IgD-negative memory B cell (primary cell): ENCODE results near the gene WHRN. TPM values are rescaled to one million over a fixed set of nuclear protein-coding genes. Genes with fewer than 3 reads are reported as not detected.

ENCODE experiments used
- H3K27ac Mint-ChIP-seq, 3 donors: one replicate each; pipeline ENCODE4 v1.8.0; 2020 to 2022; ENCODE audit warnings: mild to moderate bottlenecking in 3 of 3, mixed read lengths in 3 of 3, moderate library complexity in 1 of 3
- H3K27me3 Mint-ChIP-seq: one replicate; pipeline ENCODE4 v1.8.0; 2021; ENCODE audit warnings: mixed read lengths
- H3K36me3 Mint-ChIP-seq: one replicate; pipeline ENCODE4 v1.8.0; 2020; ENCODE audit warnings: mild to moderate bottlenecking, mixed read lengths
- H3K4me1 Mint-ChIP-seq, 3 donors: one replicate each; pipeline ENCODE4 v1.8.0; 2020 to 2022; ENCODE audit warnings: mixed read lengths in 3 of 3, mild to moderate bottlenecking in 1 of 3
- H3K4me3 Mint-ChIP-seq, 4 donors: one replicate each; pipeline ENCODE4 v1.8.0; 2020 to 2022; ENCODE audit warnings: mild to moderate bottlenecking in 4 of 4, mixed read lengths in 4 of 4, moderate library complexity in 3 of 4
- H3K9me3 Mint-ChIP-seq, 3 donors: one replicate each; pipeline ENCODE4 v1.8.0; 2020 to 2021; ENCODE audit warnings: mixed read lengths in 3 of 3, mild to moderate bottlenecking in 1 of 3
- polyA plus RNA-seq: library from polyadenylated mRNA; unstranded; fragments of 300-500 nt; fragmentation: Illumina TruSeq; gene quantifications from one replicate; pipeline ENCODE4 v1.2.3, GENCODE V29; 2021

The WHRN gene
- polyA plus RNA-seq, 1 donor from 2014 or later, result 0.89 TPM

- Mint-ChIP-seq H3K27ac (peak overlapping the region in 2 of 3 donors; percentile 48 to 63), H3K27me3 (no peaks in the 10 kb centered on the region), H3K36me3 (no peaks in the 10 kb centered on the region), H3K9me3 (peaks cover 0 to 11% (median 3%) of the 10 kb centered on the region in 3 donors), H3K4me3 (no peak overlapping the region), H3K4me1 (peaks cover 26 to 35% (median 33%) of the 10 kb centered on the region in 3 donors)
These were observed 58.4 kb downstream of the WHRN start for GRCh38 chr9:114446672-114447450.

GRCh38 chr9:114446036-114446435 is 59.2 kb downstream of the WHRN start:
- peaks cover 0 to 11% (median 3%) of the 10 kb centered on the region in 3 donors for H3K9me3 Mint-ChIP-seq
- H3K4me3 Mint-ChIP-seq, result no peak overlapping the region
- no peaks in the 10 kb centered on the region for H3K27me3 Mint-ChIP-seq
- no peaks in the 10 kb centered on the region for H3K36me3 Mint-ChIP-seq
- H3K27ac Mint-ChIP-seq, result peak overlapping the region in 1 of 3 donors; percentile 17
- H3K4me1 Mint-ChIP-seq, result peaks cover 19 to 28% (median 25%) of the 10 kb centered on the region in 3 donors

DNA sequence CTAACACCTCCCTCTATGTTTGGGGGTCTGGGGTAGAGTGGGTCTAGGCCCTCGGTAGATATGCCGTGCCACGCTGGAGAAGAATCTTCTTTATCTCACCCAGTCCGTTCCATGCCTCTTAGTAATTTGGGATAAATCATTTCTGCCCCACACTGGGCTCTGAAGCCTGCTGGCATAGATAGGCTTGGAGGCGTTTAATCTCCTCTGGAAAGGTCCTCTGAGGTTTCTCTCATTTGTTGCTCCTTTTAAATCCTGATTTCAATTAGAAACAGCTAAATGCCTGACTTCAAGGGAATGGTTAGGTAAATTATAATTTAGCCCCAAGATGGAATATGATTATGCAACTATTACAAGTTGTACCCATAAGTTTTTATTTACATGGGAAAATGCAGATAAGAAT is 59.7 kb downstream of the WHRN start:
- H3K4me3 Mint-ChIP-seq, result no peak overlapping the region
- H3K9me3 Mint-ChIP-seq, result peaks cover 0 to 11% (median 3%) of the 10 kb centered on the region in 3 donors
- peak overlapping the region in 1 of 3 donors; percentile 17 for H3K27ac Mint-ChIP-seq
- H3K4me1 Mint-ChIP-seq, result peaks cover 15 to 24% (median 21%) of the 10 kb centered on the region in 3 donors
- H3K27me3 Mint-ChIP-seq, result no peaks in the 10 kb centered on the region
- H3K36me3 Mint-ChIP-seq, result no peaks in the 10 kb centered on the region

- Mint-ChIP-seq H3K9me3 (peaks cover 0 to 11% (median 3%) of the 10 kb centered on the region in 3 donors), H3K36me3 (no peaks in the 10 kb centered on the region), H3K27me3 (no peaks in the 10 kb centered on the region), H3K4me3 (no peak overlapping the region), H3K27ac (no peak overlapping the region), H3K4me1 (peaks cover 0 to 4% (median 2%) of the 10 kb centered on the region in 3 donors)
These were observed 63.3 kb downstream of the WHRN start for GRCh38 chr9:114442022-114442421.

- peak overlapping the region in 1 of 4 donors; percentile 58 for H3K4me3 Mint-ChIP-seq
- H3K27ac Mint-ChIP-seq, result peak overlapping the region in 1 of 3 donors; percentile 65
- no peaks in the 10 kb centered on the region for H3K27me3 Mint-ChIP-seq
- H3K4me1 Mint-ChIP-seq, result peaks cover 0 to 1% (median 0%) of the 10 kb centered on the region in 3 donors
- no peaks in the 10 kb centered on the region for H3K9me3 Mint-ChIP-seq
- H3K36me3 Mint-ChIP-seq, result no peaks in the 10 kb centered on the region
These were observed 67.8 kb downstream of the WHRN start for GRCh38 chr9:114437401-114437893.

GRCh38 chr9:114434878-114435311 is 70.4 kb downstream of the WHRN start:
- no peak overlapping the region for H3K27ac Mint-ChIP-seq
- no peaks in the 10 kb centered on the region for H3K27me3 Mint-ChIP-seq
- peaks cover 1% of the 10 kb centered on the region for H3K36me3 Mint-ChIP-seq
- no peaks in the 10 kb centered on the region for H3K9me3 Mint-ChIP-seq
- no peak overlapping the region for H3K4me3 Mint-ChIP-seq
- peaks cover 0 to 3% (median 0%) of the 10 kb centered on the region in 3 donors for H3K4me1 Mint-ChIP-seq

GRCh38 chr9:114433720-114434255 is 71.5 kb downstream of the WHRN start:
- H3K9me3 Mint-ChIP-seq, result no peaks in the 10 kb centered on the region
- no peak overlapping the region for H3K27ac Mint-ChIP-seq
- H3K36me3 Mint-ChIP-seq, result peaks cover 1% of the 10 kb centered on the region
- H3K4me1 Mint-ChIP-seq, result peaks cover 0 to 3% (median 0%) of the 10 kb centered on the region in 3 donors
- H3K4me3 Mint-ChIP-seq, result no peak overlapping the region
- H3K27me3 Mint-ChIP-seq, result no peaks in the 10 kb centered on the region

- Mint-ChIP-seq H3K27me3 (no peaks in the 10 kb centered on the region), H3K27ac (peak overlapping the region in 1 of 3 donors; percentile 63), H3K36me3 (peaks cover 1% of the 10 kb centered on the region), H3K9me3 (no peaks in the 10 kb centered on the region), H3K4me3 (no peak overlapping the region), H3K4me1 (peaks cover 0 to 3% (median 0%) of the 10 kb centered on the region in 3 donors)
These were observed 72.2 kb downstream of the WHRN start for GRCh38 chr9:114433086-114433485.

DNA sequence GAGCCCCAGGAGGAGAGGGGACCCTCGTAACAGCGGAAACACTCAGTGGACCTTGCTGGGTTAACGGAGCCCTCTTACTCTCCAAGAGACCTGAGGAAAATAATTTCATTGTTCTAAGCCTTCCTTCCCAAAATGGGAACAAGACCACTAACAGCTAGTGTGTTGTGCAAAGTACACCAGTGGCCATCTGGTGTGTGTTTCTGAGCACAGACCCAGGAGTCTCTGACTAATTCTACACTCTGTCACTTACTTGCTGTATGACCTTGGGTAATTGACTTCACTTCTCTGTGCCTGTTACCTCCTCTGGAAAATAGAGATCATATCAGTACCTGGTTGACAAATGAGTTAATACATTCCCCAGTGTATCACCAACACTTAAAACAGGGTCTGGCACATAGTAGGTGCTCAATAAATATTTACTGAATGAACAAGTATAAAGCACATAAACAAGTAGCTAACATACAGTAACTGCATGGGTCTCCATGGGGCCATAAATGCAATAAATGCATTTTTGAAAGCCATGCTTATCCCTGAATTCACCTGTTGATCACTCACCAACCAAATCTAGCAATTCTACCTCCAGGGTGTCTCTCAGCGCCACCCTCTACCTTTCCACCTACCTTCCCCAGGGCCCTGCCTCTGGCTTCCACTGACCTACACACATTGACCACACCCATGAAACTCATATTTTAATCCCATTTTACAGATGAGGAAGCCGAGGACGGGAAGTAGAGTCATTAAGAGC is 72.8 kb downstream of the WHRN start:
- H3K4me1 Mint-ChIP-seq, result peaks cover 0 to 3% (median 0%) of the 10 kb centered on the region in 3 donors
- H3K4me3 Mint-ChIP-seq, result peak overlapping the region in 1 of 4 donors; percentile 35
- peaks cover 1% of the 10 kb centered on the region for H3K36me3 Mint-ChIP-seq
- peak overlapping the region in 1 of 3 donors; percentile 63 for H3K27ac Mint-ChIP-seq
- no peaks in the 10 kb centered on the region for H3K9me3 Mint-ChIP-seq
- H3K27me3 Mint-ChIP-seq, result no peaks in the 10 kb centered on the region

DNA sequence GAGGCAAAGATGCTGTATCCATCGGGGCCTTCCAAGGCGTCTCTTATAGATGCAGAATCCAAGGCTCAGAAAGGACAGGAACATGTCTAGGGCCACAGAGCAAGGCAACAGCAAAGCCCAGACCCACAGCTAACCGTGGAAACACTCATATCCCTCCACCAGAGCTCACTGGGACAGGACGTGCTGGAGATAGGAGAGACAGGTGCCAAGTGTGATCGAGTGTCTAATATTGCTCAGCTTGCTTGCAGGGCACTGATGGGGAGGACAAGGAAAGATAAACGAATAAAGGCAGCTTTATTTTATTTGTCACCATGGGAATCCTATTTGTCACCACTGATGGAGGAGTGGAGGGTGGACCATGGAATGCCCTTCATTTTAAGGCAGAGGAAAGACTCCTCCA is 73.5 kb downstream of the WHRN start:
- no peaks in the 10 kb centered on the region for H3K9me3 Mint-ChIP-seq
- peaks cover 0 to 3% (median 0%) of the 10 kb centered on the region in 3 donors for H3K4me1 Mint-ChIP-seq
- no peaks in the 10 kb centered on the region for H3K27me3 Mint-ChIP-seq
- peak overlapping the region in 1 of 3 donors; percentile 14 for H3K27ac Mint-ChIP-seq
- peaks cover 1% of the 10 kb centered on the region for H3K36me3 Mint-ChIP-seq
- H3K4me3 Mint-ChIP-seq, result no peak overlapping the region

DNA sequence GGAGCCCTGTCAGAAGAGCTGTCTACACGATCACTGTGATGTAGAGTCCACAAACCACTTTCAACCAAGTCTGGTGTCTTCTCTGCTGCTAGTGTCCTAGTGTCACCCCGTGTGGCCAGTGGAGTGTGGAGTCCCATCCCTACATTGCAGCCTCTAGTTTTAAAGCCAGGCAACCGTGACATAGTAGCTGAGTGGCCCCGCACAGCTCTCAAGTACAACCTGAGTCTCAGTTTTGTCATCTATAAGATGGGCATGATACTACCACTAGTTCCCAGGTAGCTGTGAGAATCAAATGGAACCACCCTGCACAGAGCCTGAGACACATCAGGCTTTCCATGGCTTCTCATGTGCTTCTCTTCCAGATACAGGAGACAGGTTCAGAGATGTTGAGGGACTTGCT is 74.3 kb downstream of the WHRN start:
- Mint-ChIP-seq H3K36me3 (peaks cover 1% of the 10 kb centered on the region), H3K27me3 (no peaks in the 10 kb centered on the region), H3K9me3 (no peaks in the 10 kb centered on the region), H3K4me3 (no peak overlapping the region), H3K4me1 (peaks cover 0 to 3% (median 0%) of the 10 kb centered on the region in 3 donors), H3K27ac (no peak overlapping the region)

DNA sequence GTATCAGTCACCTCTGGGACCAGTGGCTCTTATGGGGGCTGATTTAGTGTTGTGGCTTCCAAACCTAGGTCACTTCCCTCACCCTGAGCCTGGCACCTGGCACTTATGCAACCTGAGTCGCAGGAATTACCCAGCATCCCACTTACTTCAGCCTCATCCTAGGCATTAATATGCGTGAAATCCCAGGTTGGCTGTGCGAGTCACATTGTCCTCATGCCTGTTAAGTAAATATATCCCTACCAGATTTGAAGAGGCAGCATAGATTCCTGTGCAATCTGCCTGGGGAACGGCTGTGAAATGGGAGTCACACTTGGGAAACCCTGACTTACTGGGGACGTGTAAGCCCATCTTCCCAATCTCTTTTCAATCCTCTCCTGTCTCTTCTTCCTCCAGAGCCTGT is 74.8 kb downstream of the WHRN start:
- Mint-ChIP-seq H3K27me3 (no peaks in the 10 kb centered on the region), H3K36me3 (peaks cover 4% of the 10 kb centered on the region), H3K4me1 (peaks cover 0 to 3% (median 0%) of the 10 kb centered on the region in 3 donors), H3K4me3 (no peak overlapping the region), H3K9me3 (no peaks in the 10 kb centered on the region), H3K27ac (no peak overlapping the region)

GRCh38 chr9:114429488-114429887 is 75.8 kb downstream of the WHRN start:
- Mint-ChIP-seq H3K27me3 (no peaks in the 10 kb centered on the region), H3K9me3 (no peaks in the 10 kb centered on the region), H3K4me3 (no peak overlapping the region), H3K4me1 (peaks cover 0 to 3% (median 0%) of the 10 kb centered on the region in 3 donors), H3K27ac (peak overlapping the region in 1 of 3 donors; percentile 1), H3K36me3 (peaks cover 4% of the 10 kb centered on the region)

GRCh38 chr9:114428466-114428865 is 76.8 kb downstream of the WHRN start:
- Mint-ChIP-seq H3K9me3 (no peaks in the 10 kb centered on the region), H3K4me1 (peaks cover 0 to 3% (median 0%) of the 10 kb centered on the region in 3 donors), H3K27ac (peak overlapping the region in 1 of 3 donors; percentile 7)

DNA sequence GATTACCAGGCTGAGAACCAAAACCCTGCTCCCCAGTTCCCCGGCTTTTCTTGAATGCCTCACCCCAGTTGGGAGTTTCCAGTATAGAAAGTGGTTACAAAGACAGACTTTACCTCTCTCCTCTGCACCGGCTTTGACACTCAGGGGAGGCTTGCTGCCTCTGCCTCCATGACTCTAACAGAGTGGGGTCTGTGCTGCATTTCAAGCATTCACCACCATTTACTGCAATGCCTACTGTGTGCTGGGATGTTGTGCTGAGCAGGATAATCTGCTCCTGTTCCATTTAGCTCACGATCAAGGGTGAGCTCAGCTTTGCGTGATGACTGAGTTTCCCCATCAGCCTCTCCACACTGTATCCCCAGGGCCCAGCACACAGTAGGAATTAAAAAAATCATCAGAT is 77.6 kb downstream of the WHRN start:
- no peak overlapping the region for H3K4me3 Mint-ChIP-seq
- peaks cover 0 to 2% (median 0%) of the 10 kb centered on the region in 3 donors for H3K4me1 Mint-ChIP-seq
- H3K9me3 Mint-ChIP-seq, result no peaks in the 10 kb centered on the region
- H3K27ac Mint-ChIP-seq, result no peak overlapping the region
- H3K36me3 Mint-ChIP-seq, result peaks cover 7% of the 10 kb centered on the region
- no peaks in the 10 kb centered on the region for H3K27me3 Mint-ChIP-seq

More at GRCh38 chr9:114428466-114428865, 76.8 kb downstream of the WHRN start:
- H3K27me3 Mint-ChIP-seq, result no peaks in the 10 kb centered on the region
- peaks cover 6% of the 10 kb centered on the region for H3K36me3 Mint-ChIP-seq
- H3K4me3 Mint-ChIP-seq, result no peak overlapping the region
